Activated CD8-positive, alpha-beta T cell treated with anti-CD3 and anti-CD28 coated beads, Interleukin-2, amount 10 ng/mL, durations not matched to agents 7 days and 5 days (primary cell): ENCODE data around the gene KDM4E. TPM values are rescaled to one million over a fixed set of nuclear protein-coding genes. Genes with fewer than 3 reads are reported as not detected.

Experiments
- ATAC-seq: fragments of 150-1000 bp; cut with Tn5 transposase; one replicate; pipeline ENCODE4 v1.10.0; 2021; ENCODE audit warnings: moderate library complexity
- CTCF ChIA-PET: fragments of 350-600 bp; sonication (Branson Sonifier 250); formaldehyde crosslinking; loops from one replicate; lab custom pipeline; 2021; ENCODE audit warnings: antibody characterized with exemption; lab: Charles Lee
- POLR2A ChIA-PET: fragments of 350-600 bp; sonication (Branson Sonifier 250); formaldehyde crosslinking; loops from one replicate; lab custom pipeline; 2021; ENCODE audit warnings: antibody characterized with exemption; lab: Charles Lee
- DNase-seq: peaks from one replicate; pipeline ENCODE4 v3.0.0-alpha.2; 2020
- H3K27ac Mint-ChIP-seq: one replicate; pipeline ENCODE4 v1.8.0; 2021; ENCODE audit warnings: mild to moderate bottlenecking, mixed read lengths
- H3K27me3 Mint-ChIP-seq: one replicate; pipeline ENCODE4 v1.8.0; 2021; ENCODE audit warnings: low read depth, mixed read lengths
- H3K36me3 Mint-ChIP-seq: one replicate; pipeline ENCODE4 v1.8.0; 2021; ENCODE audit warnings: low read depth, mixed read lengths
- H3K4me1 Mint-ChIP-seq: one replicate; pipeline ENCODE4 v1.8.0; 2021; ENCODE audit warnings: low read depth, mixed read lengths
- H3K4me3 Mint-ChIP-seq: one replicate; pipeline ENCODE4 v1.8.0; 2021; ENCODE audit warnings: mild to moderate bottlenecking, mixed read lengths
- H3K9me3 Mint-ChIP-seq: one replicate; pipeline ENCODE4 v1.8.0; 2022; ENCODE audit warnings: mixed read lengths; ENCODE audit not compliant: insufficient read depth
- total RNA-seq, 2 experiments: library from RNA; stranded (reverse); gene quantifications; one replicate each; pipeline ENCODE4 v1.2.3, GENCODE V29; 2021

Gene KDM4E
- total RNA-seq, 2 experiments from 2014 or later = not detected

- H3K4me1 Mint-ChIP-seq = peaks cover 24% of the 10 kb centered on the region
- H3K36me3 Mint-ChIP-seq = peaks cover 19% of the 10 kb centered on the region
- ATAC-seq = no peak
- POLR2A ChIA-PET = interaction anchor here (0.6 to 3.3 kb wide), 2 partner anchors 11 to 16 kb away, joined by 3 to 19 read pairs; partner anchors contain the start of gene ENDOD1
- no peak overlapping the region for H3K4me3 Mint-ChIP-seq
- H3K27ac Mint-ChIP-seq = no peak overlapping the region
- DNase-seq = peak; percentile 19
- peaks cover under 1% of the 10 kb centered on the region for H3K27me3 Mint-ChIP-seq
- no peaks in the 10 kb centered on the region for H3K9me3 Mint-ChIP-seq
- CTCF ChIA-PET = interaction anchor here (1.1 to 12.3 kb wide), 6 partner anchors 9 to 79 kb away, joined by 3 to 233 read pairs (median 5); partner anchors contain the start of gene ENDOD1
Observed at GRCh38 chr11:95072948-95073347, 47.9 kb downstream of the KDM4E start.

- Mint-ChIP-seq H3K36me3 (peaks cover 11% of the 10 kb centered on the region), H3K27me3 (peaks cover 4% of the 10 kb centered on the region), H3K4me1 (peaks cover 19% of the 10 kb centered on the region), H3K4me3 (no peak overlapping the region), H3K27ac (no peak overlapping the region), H3K9me3 (no peaks in the 10 kb centered on the region)
- ATAC-seq = no peak
- DNase-seq = peak; percentile 18
- POLR2A ChIA-PET = interaction anchor here (1.7 to 3.3 kb wide), 2 partner anchors 14 kb away, joined by 7 to 19 read pairs; partner anchors contain the start of gene ENDOD1
- CTCF ChIA-PET = interaction anchor here (1.1 to 12.3 kb wide), 6 partner anchors 8 to 78 kb away, joined by 4 to 233 read pairs (median 6); partner anchors contain the start of gene ENDOD1
Observed at GRCh38 chr11:95074792-95075563, 49.9 kb downstream of the KDM4E start.

GRCh38 chr11:95076416-95076815 lies 51.4 kb downstream of the KDM4E start:
- H3K4me1 Mint-ChIP-seq = peaks cover 14% of the 10 kb centered on the region
- peaks cover 4% of the 10 kb centered on the region for H3K27me3 Mint-ChIP-seq
- H3K27ac Mint-ChIP-seq = no peak overlapping the region
- H3K9me3 Mint-ChIP-seq = no peaks in the 10 kb centered on the region
- CTCF ChIA-PET = interaction anchor here (0.7 to 4.0 kb wide), 10 partner anchors 9 to 629 kb away, joined by 3 to 13 read pairs (median 4); partner anchors contain the start of gene ENDOD1
- peaks cover 5% of the 10 kb centered on the region for H3K36me3 Mint-ChIP-seq
- POLR2A ChIA-PET = interaction anchor here (1.7 kb wide), 1 partner anchor 13 kb away, joined by 7 read pairs; the partner anchor contains the start of gene ENDOD1
- H3K4me3 Mint-ChIP-seq = no peak overlapping the region
- DNase-seq (peak; percentile 9), ATAC-seq (no peak)

- Mint-ChIP-seq H3K9me3 (no peaks in the 10 kb centered on the region), H3K36me3 (peaks cover 5% of the 10 kb centered on the region), H3K27me3 (peaks cover 4% of the 10 kb centered on the region), H3K4me3 (no peak overlapping the region), H3K4me1 (peaks cover 15% of the 10 kb centered on the region), H3K27ac (no peak overlapping the region)
- ChIA-PET CTCF (interaction anchor here (0.9 to 4.0 kb wide), 6 partner anchors 9 to 628 kb away, joined by 3 to 13 read pairs (median 4); partner anchors contain the start of gene ENDOD1), POLR2A (interaction anchor here (1.7 kb wide), 1 partner anchor 12 kb away, joined by 7 read pairs; the partner anchor contains the start of gene ENDOD1)
- no peak for DNase-seq
- no peak for ATAC-seq
Observed at GRCh38 chr11:95076981-95077380, 51.9 kb downstream of the KDM4E start.

Other genes starting within 250 kb of the KDM4E start
- gene CWC15, start 51.7 kb upstream of the KDM4E start, total RNA-seq = 10 to 100 TPM; 79.0 to 79.5 TPM
- under 1 TPM; 0.89 to 0.90 TPM for gene KDM4D, start 51.5 kb upstream of the KDM4E start, total RNA-seq
- gene KDM4F, start 24.2 kb downstream of the KDM4E start, total RNA-seq = not detected
- 10 to 100 TPM; 30.2 TPM for gene SRSF8, start 41.7 kb downstream of the KDM4E start, total RNA-seq
- 10 to 100 TPM; 23.4 to 23.9 TPM for gene ENDOD1, start 64.6 kb downstream of the KDM4E start, total RNA-seq
- 10 to 100 TPM; 29.1 to 31.5 TPM for gene SESN3, start 205.9 kb downstream of the KDM4E start, total RNA-seq